ENCODE data around the gene TNFRSF9.

Gene TNFRSF9

DNA sequence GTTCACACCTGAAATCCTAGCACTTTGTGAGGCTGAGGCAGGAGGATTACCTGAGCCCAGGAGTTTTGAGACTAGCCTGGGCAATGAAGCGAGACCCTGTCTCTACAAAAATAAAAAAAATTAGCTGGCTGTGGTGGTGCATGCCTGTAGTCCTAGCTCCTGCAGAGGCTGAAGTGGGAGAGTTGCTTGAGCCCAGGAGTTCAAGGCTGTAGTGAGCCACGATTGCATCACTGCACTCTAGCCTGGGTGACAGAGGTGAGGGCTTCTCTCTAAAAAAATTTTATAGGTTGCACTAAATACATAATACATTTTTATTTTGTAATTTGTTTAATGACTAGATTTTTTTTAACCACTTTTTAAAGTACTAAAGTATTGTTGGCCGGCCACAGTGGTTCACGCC is 27.0 kb upstream of the TNFRSF9 start:
- TF ChIP-seq, protein P1, sequence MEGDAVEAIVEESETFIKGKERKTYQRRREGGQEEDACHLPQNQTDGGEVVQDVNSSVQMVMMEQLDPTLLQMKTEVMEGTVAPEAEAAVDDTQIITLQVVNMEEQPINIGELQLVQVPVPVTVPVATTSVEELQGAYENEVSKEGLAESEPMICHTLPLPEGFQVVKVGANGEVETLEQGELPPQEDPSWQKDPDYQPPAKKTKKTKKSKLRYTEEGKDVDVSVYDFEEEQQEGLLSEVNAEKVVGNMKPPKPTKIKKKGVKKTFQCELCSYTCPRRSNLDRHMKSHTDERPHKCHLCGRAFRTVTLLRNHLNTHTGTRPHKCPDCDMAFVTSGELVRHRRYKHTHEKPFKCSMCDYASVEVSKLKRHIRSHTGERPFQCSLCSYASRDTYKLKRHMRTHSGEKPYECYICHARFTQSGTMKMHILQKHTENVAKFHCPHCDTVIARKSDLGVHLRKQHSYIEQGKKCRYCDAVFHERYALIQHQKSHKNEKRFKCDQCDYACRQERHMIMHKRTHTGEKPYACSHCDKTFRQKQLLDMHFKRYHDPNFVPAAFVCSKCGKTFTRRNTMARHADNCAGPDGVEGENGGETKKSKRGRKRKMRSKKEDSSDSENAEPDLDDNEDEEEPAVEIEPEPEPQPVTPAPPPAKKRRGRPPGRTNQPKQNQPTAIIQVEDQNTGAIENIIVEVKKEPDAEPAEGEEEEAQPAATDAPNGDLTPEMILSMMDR (conservative IDR thresholded peaks at IDR 0.05), result no peak
- H3K27ac ChIP-seq, result peak overlapping the region; percentile 80

DNA sequence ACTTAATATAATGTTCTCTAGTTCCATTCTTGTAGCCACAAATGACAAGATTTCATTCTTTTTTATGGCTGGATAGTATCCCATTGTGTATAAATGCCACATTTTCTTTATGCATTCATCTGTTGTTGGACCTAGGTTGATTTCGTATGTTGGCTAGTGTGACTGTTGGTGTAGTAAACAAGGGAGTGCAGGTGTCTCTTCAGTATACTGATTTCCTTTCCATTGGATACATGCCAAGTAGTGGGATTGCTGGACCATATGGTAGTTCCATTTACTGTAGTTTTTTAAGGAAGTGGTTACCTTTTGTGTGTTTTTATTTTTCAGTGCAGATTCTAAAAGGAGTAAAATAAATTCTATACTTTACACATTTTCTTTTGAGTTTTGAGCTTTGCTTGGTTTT is 26.6 kb upstream of the TNFRSF9 start:
- peak overlapping the region; percentile 80 for H3K27ac ChIP-seq
- TF ChIP-seq, protein P1 (conservative IDR thresholded peaks at IDR 0.05), result no peak

DNA sequence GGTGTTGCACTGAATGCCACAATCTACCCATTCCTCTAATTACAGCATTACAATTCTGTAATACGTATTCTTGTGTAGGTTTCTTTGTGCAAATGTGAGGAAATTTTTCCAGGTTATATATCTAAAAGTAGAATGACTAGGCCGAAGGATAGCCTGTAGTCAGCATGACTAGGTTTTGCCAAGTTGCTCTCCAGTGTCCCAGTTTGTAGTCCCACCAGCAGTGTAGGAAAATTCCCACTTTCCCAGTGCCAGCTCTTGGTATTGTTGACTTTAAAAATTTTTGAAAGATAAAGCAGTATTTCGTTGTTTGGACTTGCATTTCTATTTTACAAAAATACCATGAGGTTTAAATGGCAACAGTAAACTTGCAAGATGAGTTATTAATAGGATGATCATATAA is 23.8 kb upstream of the TNFRSF9 start:
- 0 out of 2 replicates have a peak overlapping the region, but pooled peaks have one; percentile 80 for H3K27ac ChIP-seq
- TF ChIP-seq, protein P1 (conservative IDR thresholded peaks at IDR 0.05), result no peak

DNA sequence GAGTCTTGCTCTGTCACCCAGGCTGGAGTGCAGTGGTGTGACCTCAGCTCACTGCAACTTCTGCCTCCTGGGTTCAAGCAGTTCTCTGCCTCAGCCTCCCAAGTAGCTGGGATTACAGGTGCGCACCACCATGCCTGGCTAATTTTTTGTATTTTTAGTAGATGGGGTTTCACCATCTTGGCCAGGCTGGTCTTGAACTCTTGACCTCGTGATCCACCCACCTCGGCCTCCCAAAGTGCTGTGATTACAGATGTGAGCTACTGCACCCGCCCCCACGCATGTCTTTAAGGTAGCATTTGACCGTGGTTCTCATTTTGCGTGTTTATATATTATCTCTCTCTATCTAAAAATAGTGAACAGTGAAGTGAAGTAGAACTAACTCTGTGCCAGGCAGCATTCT is 23.2 kb upstream of the TNFRSF9 start:
- H3K27ac ChIP-seq, result peak overlapping the region; percentile 92; the same call in 1 of the 2 replicates

DNA sequence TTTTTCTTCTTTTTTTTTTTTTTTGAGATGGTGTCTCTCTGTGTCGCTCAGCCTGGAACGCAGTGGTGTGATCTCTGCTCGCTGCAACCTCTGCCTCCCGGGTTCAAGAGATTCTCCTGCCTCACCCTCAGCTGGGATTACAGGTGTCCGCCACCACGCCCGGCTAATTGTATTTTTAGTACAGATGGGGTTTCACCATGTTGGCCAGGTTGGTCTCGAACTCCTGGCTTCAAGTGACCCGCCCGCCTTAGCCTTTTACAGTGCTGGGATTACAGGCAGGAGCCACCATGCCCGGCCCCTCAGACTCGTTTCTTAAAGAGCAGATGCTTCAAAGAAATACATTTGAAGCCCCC is 22.7 kb upstream of the TNFRSF9 start:
- H3K27ac ChIP-seq, result peak overlapping the region; percentile 92; the same call in 1 of the 2 replicates

DNA sequence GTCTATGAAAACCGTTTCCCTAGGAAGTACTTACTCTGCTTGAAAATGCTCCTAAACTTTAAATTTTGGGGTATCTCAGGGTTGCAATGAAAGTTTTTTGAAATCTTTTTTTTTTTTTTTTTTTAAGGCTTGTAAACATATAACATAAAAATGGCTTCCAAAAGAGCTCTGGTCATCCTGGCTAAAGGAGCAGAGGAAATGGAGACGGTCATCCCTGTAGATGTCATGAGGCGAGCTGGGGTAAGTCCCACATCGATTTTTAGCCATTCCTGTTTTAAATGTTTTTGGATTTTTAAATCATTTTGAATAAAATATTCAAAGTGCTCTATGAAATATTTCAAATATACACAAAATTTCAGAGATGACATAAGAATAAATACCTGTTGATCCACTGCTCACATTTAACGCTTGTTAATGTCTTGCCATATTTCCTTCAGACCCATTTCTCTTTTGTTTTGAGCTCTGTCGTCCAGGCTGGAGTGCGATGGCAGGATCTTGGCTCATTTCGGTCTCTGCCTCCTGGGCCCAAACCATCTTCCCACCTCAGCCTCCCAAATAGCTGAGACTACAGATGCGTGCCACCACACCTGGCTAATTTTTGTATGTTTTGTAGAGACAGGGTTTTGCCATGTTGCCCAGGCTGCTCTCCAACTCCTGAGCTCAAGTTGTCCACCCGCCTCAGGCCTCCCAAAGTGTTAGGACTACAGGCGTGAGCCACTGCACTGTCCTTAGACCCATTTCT is 22.2 kb upstream of the TNFRSF9 start:
- H3K27ac ChIP-seq, result peak overlapping the region; percentile 92

DNA sequence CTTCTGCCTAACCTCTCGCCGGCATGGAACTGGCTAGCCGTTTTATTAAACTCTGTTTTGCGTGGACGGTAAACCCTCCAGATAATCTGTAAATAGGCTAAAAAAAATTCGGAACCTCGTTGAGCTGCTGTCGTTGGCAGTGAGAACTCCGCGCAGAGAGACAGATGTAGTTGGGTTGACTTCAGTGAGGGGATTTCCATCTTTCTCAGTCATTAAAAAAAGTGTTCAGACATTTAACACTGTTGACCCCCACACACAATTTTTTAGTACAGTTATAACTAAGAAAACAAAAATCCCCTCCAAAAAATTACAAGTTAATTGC is 21.3 kb upstream of the TNFRSF9 start:
- TF ChIP-seq, protein P1 (conservative IDR thresholded peaks at IDR 0.05), result no peak
- peak overlapping the region; percentile 92 for H3K27ac ChIP-seq

More for the DNA sequence above, 22.2 kb upstream of the TNFRSF9 start:
- TF ChIP-seq, protein P1 (conservative IDR thresholded peaks at IDR 0.05), result no peak

DNA sequence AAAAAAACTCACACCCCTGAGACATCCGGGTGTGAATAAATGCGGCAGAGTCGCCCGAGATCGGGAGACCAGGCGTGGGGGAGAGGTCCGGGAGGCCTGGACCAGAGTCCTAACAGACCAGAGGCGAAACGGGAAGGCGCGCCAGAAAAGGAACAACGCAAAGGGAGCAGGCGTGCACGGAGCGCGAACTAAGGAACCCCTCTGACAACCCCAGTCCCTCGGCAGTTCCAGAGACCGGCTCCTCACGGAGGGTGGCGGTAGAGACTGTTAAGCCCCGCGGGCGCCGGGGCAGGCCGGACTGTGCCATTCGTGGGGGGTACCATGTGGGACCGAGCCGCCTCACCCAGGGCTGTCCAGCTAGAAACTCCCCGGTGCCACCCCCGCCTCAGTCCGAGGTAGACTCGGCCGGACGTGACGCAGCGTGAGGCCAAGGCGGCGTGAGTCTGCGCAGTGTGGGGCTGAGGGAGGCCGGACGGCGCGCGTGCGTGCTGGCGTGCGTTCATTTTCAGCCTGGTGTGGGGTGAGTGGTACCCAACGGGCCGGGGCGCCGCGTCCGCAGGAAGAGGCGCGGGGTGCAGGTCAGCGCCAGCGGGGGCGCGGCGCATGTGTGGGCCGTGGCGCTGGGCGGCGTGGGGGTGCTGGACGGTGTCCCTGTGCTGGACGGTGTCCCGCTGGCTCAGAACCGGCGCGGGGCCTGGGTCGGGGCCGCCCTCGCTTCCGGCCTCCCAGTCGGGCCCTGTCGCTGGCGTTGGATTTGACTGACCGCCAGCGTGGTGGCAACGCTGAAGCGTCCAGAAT is 20.8 kb upstream of the TNFRSF9 start, which contains the start of gene PARK7:
Gene PARK7 (plus strand): TSS at position 496 of the 798 bp plus-strand sequence. CDS start 1,075 bp downstream, outside the sequence.
- TF ChIP-seq, protein P1 (conservative IDR thresholded peaks at IDR 0.05), result peak; percentile 66
- peak within 1 kb of the TSS; percentile 92 for H3K27ac ChIP-seq

Measured in VCaP (cell line).